ENCODE data around the gene AMMECR1L. TPM values are rescaled to one million over a fixed set of nuclear protein-coding genes. Genes with fewer than 3 reads are reported as not detected.

Gene AMMECR1L
- total RNA-seq, 1 experiment from 2014 or later, result 19.1 TPM

GRCh38 chr2:127879899-127880298, 5.9 kb downstream of the AMMECR1L start:
- Histone ChIP-seq H3K9me2 (ENCODE audit: insufficient read depth) (no peaks in the 10 kb centered on the region), H2AFZ (ENCODE audit: low read depth, low read length, poor library complexity, severe bottlenecking) (no peak overlapping the region), H3K9me3 (ENCODE audit: control insufficient read depth in 1 of 2, insufficient read depth in 1 of 2, low read depth in 1 of 2, low read length in 2 of 2) (no peaks in the 10 kb centered on the region), H3K27ac (ENCODE audit: low read depth, low read length) (no peak overlapping the region), H3K79me2 (ENCODE audit: insufficient read depth, low read length) (peaks cover 98% of the 10 kb centered on the region), H3K9ac (ENCODE audit: low read length) (no peak overlapping the region), H3K4me3 (replicated peaks in 1 of 2; ENCODE audit: low read depth in 1 of 2, low read length in 2 of 2) (no peak overlapping the region), H3K4me1 (ENCODE audit: control insufficient read depth in 1 of 2, insufficient read depth in 2 of 2, low read length in 2 of 2) (peaks cover 4 to 8% of the 10 kb centered on the region in 2 experiments; a peak in 3 of 4 replicates), H3K4me2 (ENCODE audit: low read length) (no peak overlapping the region), H3K27me3 (ENCODE audit: insufficient read depth, low read length) (no peaks in the 10 kb centered on the region), H4K20me1 (ENCODE audit: insufficient read depth) (peaks cover 10% of the 10 kb centered on the region; the same call in 1 of the 2 replicates), H3K36me3 (ENCODE audit: control insufficient read depth in 1 of 2, insufficient read depth in 2 of 2, low read length in 2 of 2) (peaks cover 8 to 13% of the 10 kb centered on the region in 2 experiments; a peak in 2 of 4 replicates)
- TF ChIP-seq FOSL1 (IDR thresholded peaks at IDR 0.05; ENCODE audit: low read depth) (no peak), SP1 (IDR thresholded peaks at IDR 0.05; ENCODE audit: low read depth) (no peak), YY1 (IDR thresholded peaks at IDR 0.05; ENCODE audit: extremely low read depth, insufficient replicate concordance, low read depth, low read length) (no peak), POLR2A (IDR thresholded peaks at IDR 0.05; ENCODE audit: borderline replicate concordance, extremely low read depth, insufficient read depth, insufficient read length) (no peak)
- TF ChIP-seq, protein P1, sequence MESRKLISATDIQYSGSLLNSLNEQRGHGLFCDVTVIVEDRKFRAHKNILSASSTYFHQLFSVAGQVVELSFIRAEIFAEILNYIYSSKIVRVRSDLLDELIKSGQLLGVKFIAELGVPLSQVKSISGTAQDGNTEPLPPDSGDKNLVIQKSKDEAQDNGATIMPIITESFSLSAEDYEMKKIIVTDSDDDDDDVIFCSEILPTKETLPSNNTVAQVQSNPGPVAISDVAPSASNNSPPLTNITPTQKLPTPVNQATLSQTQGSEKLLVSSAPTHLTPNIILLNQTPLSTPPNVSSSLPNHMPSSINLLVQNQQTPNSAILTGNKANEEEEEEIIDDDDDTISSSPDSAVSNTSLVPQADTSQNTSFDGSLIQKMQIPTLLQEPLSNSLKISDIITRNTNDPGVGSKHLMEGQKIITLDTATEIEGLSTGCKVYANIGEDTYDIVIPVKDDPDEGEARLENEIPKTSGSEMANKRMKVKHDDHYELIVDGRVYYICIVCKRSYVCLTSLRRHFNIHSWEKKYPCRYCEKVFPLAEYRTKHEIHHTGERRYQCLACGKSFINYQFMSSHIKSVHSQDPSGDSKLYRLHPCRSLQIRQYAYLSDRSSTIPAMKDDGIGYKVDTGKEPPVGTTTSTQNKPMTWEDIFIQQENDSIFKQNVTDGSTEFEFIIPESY (IDR thresholded peaks at IDR 0.05; ENCODE audit: extremely low read depth, insufficient replicate concordance, low read length), result no peak
- ATAC-seq, result no peak
- BruUV-seq (replicated peaks), result no TSS peak
- DNase-seq (ENCODE audit: low read depth, low spot score), result no peak
- CTCF ChIA-PET, result no interaction called here
- intact Hi-C loops (cut with micrococcal nuclease), result loop anchor here (10.0 kb wide), 1 partner anchor 145 kb away; the partner anchor contains the start of gene SAP130
- RAD21 ChIA-PET (ENCODE audit: low non-redundant PET in 1 of 2, low total read pairs in 2 of 2, uncharacterized antibody in 2 of 2, unreplicated experiment in 2 of 2), result no interaction called here
- POLR2A ChIA-PET, result no interaction called here

- Histone ChIP-seq H4K20me1 (ENCODE audit: insufficient read depth) (peaks cover 10% of the 10 kb centered on the region; the same call in 1 of the 2 replicates), H3K36me3 (ENCODE audit: control insufficient read depth in 1 of 2, insufficient read depth in 2 of 2, low read length in 2 of 2) (peaks cover 12 to 18% of the 10 kb centered on the region in 2 experiments; a peak in 3 of 4 replicates), H3K27me3 (ENCODE audit: insufficient read depth, low read length) (no peaks in the 10 kb centered on the region), H3K4me1 (ENCODE audit: control insufficient read depth in 1 of 2, insufficient read depth in 2 of 2, low read length in 2 of 2) (no peaks in the 10 kb centered on the region), H3K4me2 (ENCODE audit: low read length) (no peak overlapping the region), H3K9me2 (ENCODE audit: insufficient read depth) (no peaks in the 10 kb centered on the region), H3K9me3 (ENCODE audit: control insufficient read depth in 1 of 2, insufficient read depth in 1 of 2, low read depth in 1 of 2, low read length in 2 of 2) (no peaks in the 10 kb centered on the region), H3K4me3 (replicated peaks in 1 of 2; ENCODE audit: low read depth in 1 of 2, low read length in 2 of 2) (no peak overlapping the region), H3K79me2 (ENCODE audit: insufficient read depth, low read length) (peaks cover 98% of the 10 kb centered on the region), H3K27ac (ENCODE audit: low read depth, low read length) (no peak overlapping the region), H3K9ac (ENCODE audit: low read length) (no peak overlapping the region), H2AFZ (ENCODE audit: low read depth, low read length, poor library complexity, severe bottlenecking) (no peak overlapping the region)
- RAD21 ChIA-PET (ENCODE audit: low non-redundant PET in 1 of 2, low total read pairs in 2 of 2, uncharacterized antibody in 2 of 2, unreplicated experiment in 2 of 2), result no interaction called here
- POLR2A ChIA-PET, result no interaction called here
- CTCF ChIA-PET, result no interaction called here
- no TSS peak for BruUV-seq (replicated peaks)
- no peak for ATAC-seq
- DNase-seq (ENCODE audit: low read depth, low spot score), result no peak
- intact Hi-C loops (cut with micrococcal nuclease), result no loop called here
- no peak for TF ChIP-seq EZH2phosphoT487 (IDR thresholded peaks at IDR 0.05; ENCODE audit: borderline replicate concordance)
- no peak for TF ChIP-seq FOSL1 (IDR thresholded peaks at IDR 0.05; ENCODE audit: low read depth)
- TF ChIP-seq CBX3 (IDR thresholded peaks at IDR 0.05; ENCODE audit: low read depth), result no peak
- no peak for TF ChIP-seq ZFX (IDR thresholded peaks at IDR 0.05)
- no peak for TF ChIP-seq SIN3A (IDR thresholded peaks at IDR 0.05; ENCODE audit: low read depth)
- no peak for TF ChIP-seq REST (IDR thresholded peaks at IDR 0.05; ENCODE audit: low read depth)
- TF ChIP-seq CTCF (IDR thresholded peaks at IDR 0.05 in 2 of 3, conservative IDR thresholded peaks at IDR 0.05 in 1 of 3; ENCODE audit: borderline replicate concordance in 1 of 3, insufficient read depth in 1 of 3, low read depth in 2 of 3, low read length in 2 of 3), result no peak
- no peak for TF ChIP-seq MAX (IDR thresholded peaks at IDR 0.05)
- TF ChIP-seq RAD21 (IDR thresholded peaks at IDR 0.05; ENCODE audit: low read depth), result no peak
These were observed 8.1 kb downstream of the AMMECR1L start for GRCh38 chr2:127877626-127878025.

Measured in HCT116 (cell line).